Muscle of leg (tissue), 11 donors: ENCODE results near the gene TTC8. TPM values are rescaled to one million over a fixed set of nuclear protein-coding genes. Genes with fewer than 3 reads are reported as not detected.
A peak's percentile ranks its signal among the peaks of the same experiment; 100 is the strongest.
"Not testable (repeated sequence)": the region's sequence is repeated elsewhere in the genome, so short reads cannot be mapped to it uniquely, and the experiment has no call there.

Source experiments
- DNase-seq: peaks from one replicate; pipeline ENCODE4 v3.0.0; 2013
- H3K27ac ChIP-seq: one replicate; pipeline ENCODE4 v1.5.1; 2013; ENCODE audit warnings: mild to moderate bottlenecking, low read length, control low read depth
- H3K27me3 ChIP-seq: one replicate; pipeline ENCODE4 v1.6.1; 2013; ENCODE audit warnings: low read length; ENCODE audit not compliant: control insufficient read depth, insufficient read depth
- H3K36me3 ChIP-seq: one replicate; pipeline ENCODE4 v1.6.1; 2013; ENCODE audit warnings: low read length; ENCODE audit not compliant: control insufficient read depth, insufficient read depth
- H3K4me1 ChIP-seq: one replicate; pipeline ENCODE4 v1.6.1; 2013; ENCODE audit warnings: low read length; ENCODE audit not compliant: control insufficient read depth, insufficient read depth
- H3K4me3 ChIP-seq: one replicate; pipeline ENCODE4 v1.5.1; 2013; ENCODE audit warnings: low read length, control low read depth
- H3K9me3 ChIP-seq: replicated peaks from 2 replicates; pipeline ENCODE4 v1.6.1; 2013; ENCODE audit warnings: low read depth, low read length; ENCODE audit not compliant: control insufficient read depth
- WGBS: methylation state at CpG from one replicate; pipeline ENCODE4 v1.1.5; 2013; ENCODE audit warnings: missing lambda C conversion rate; ENCODE audit not compliant: insufficient coverage; 5-methylcytosine and 5-hydroxymethylcytosine counted together
- polyA plus RNA-seq, 8 donors: library from polyadenylated mRNA; unstranded; fragments of 120-200 nt; gene quantifications; one replicate each; pipeline versions ENCODE4 v1.2.1 to v1.2.3, GENCODE V29; 2013; ENCODE audit warnings: inconsistent platforms in 1 of 8, low replicate concordance in 1 of 8; ENCODE audit not compliant: insufficient read length in 8 of 8, insufficient read depth in 1 of 8
- total RNA-seq: library from RNA; stranded (reverse); fragments of 120-200 nt; gene quantifications from one replicate; pipeline ENCODE4 v1.2.4, GENCODE V29; 2013

The TTC8 gene
- total and polyA plus RNA-seq, 9 donors, result 14.4 to 19.2 (median 15.9) TPM

- not testable (repeated sequence) for H3K4me3 ChIP-seq
Observed at GRCh38 chr14:88819674-88820073, 4.8 kb upstream of the TTC8 start.

GRCh38 chr14:88821378-88821777 lies 3.1 kb upstream of the TTC8 start:
- Histone ChIP-seq H3K9me3 (no peaks in the 10 kb centered on the region), H3K4me3 (no peak overlapping the region), H3K27me3 (peaks cover 2% of the 10 kb centered on the region), H3K4me1 (peaks cover 9% of the 10 kb centered on the region), H3K27ac (no peak overlapping the region), H3K36me3 (no peaks in the 10 kb centered on the region)
- 85% methylated on average over 2 of the region's 2 CpGs for WGBS
- no peak for DNase-seq

More at GRCh38 chr14:88819674-88820073, 4.8 kb upstream of the TTC8 start:
- H3K4me1 ChIP-seq, DNase-seq, H3K27me3 ChIP-seq, H3K27ac ChIP-seq, H3K9me3 ChIP-seq, H3K36me3 ChIP-seq: not testable (repeated sequence)
- WGBS, result 92% methylated on average over 2 of the region's 3 CpGs

- no peak overlapping the region for H3K27ac ChIP-seq
- no peaks in the 10 kb centered on the region for H3K36me3 ChIP-seq
- no peaks in the 10 kb centered on the region for H3K9me3 ChIP-seq
- H3K4me1 ChIP-seq, result peaks cover 9% of the 10 kb centered on the region
- no peak for DNase-seq
- no peak overlapping the region for H3K4me3 ChIP-seq
- peaks cover 2% of the 10 kb centered on the region for H3K27me3 ChIP-seq
- WGBS, result no CpG with 5 or more reads among the region's 2 CpGs
Observed at GRCh38 chr14:88821888-88822287, 2.6 kb upstream of the TTC8 start.

GRCh38 chr14:88823968-88824313 lies 510 bp upstream of the TTC8 start:
- Histone ChIP-seq H3K4me3 (peak overlapping the region; percentile 81), H3K9me3 (no peaks in the 10 kb centered on the region), H3K36me3 (no peaks in the 10 kb centered on the region), H3K27me3 (peaks cover 2% of the 10 kb centered on the region), H3K27ac (peak overlapping the region; percentile 92), H3K4me1 (peaks cover 9% of the 10 kb centered on the region)
- 19% methylated on average over 9 of the region's 9 CpGs for WGBS
- no peak for DNase-seq

- peak; percentile 26 for DNase-seq
- WGBS, result no CpG with 5 or more reads among the region's 5 CpGs
- peak overlapping the region; percentile 81 for H3K4me3 ChIP-seq
- no peaks in the 10 kb centered on the region for H3K9me3 ChIP-seq
- H3K4me1 ChIP-seq, result peaks cover 9% of the 10 kb centered on the region
- H3K27ac ChIP-seq, result peak overlapping the region; percentile 92
- no peaks in the 10 kb centered on the region for H3K36me3 ChIP-seq
- peaks cover 2% of the 10 kb centered on the region for H3K27me3 ChIP-seq
Observed at GRCh38 chr14:88825078-88825458, 617 bp downstream of the TTC8 start.

GRCh38 chr14:88825503-88825902 lies 1.1 kb downstream of the TTC8 start:
- H3K4me3 ChIP-seq, result no peak overlapping the region
- peaks cover 2% of the 10 kb centered on the region for H3K27me3 ChIP-seq
- H3K27ac ChIP-seq, result no peak overlapping the region
- no peaks in the 10 kb centered on the region for H3K36me3 ChIP-seq
- 89% methylated on average over 7 of the region's 9 CpGs for WGBS
- H3K9me3 ChIP-seq, result no peaks in the 10 kb centered on the region
- peaks cover 9% of the 10 kb centered on the region for H3K4me1 ChIP-seq
- no peak for DNase-seq

- Histone ChIP-seq H3K27ac (no peak overlapping the region), H3K36me3 (peaks cover 2% of the 10 kb centered on the region), H3K27me3 (no peaks in the 10 kb centered on the region), H3K4me3 (no peak overlapping the region), H3K4me1 (peaks cover 7% of the 10 kb centered on the region), H3K9me3 (no peaks in the 10 kb centered on the region)
- DNase-seq, result no peak
- WGBS, result no CpG with 5 or more reads among the region's 3 CpGs
Observed at GRCh38 chr14:88829188-88829587, 4.7 kb downstream of the TTC8 start.

- H3K36me3 ChIP-seq, result peaks cover 2% of the 10 kb centered on the region
- H3K4me3 ChIP-seq, result no peak overlapping the region
- WGBS, result 60% methylated on average over 1 of the region's 4 CpGs
- DNase-seq, result no peak
- peaks cover 7% of the 10 kb centered on the region for H3K4me1 ChIP-seq
- H3K27ac ChIP-seq, result no peak overlapping the region
- H3K27me3 ChIP-seq, result no peaks in the 10 kb centered on the region
- H3K9me3 ChIP-seq, result no peaks in the 10 kb centered on the region
Observed at GRCh38 chr14:88829685-88830302, 5.3 kb downstream of the TTC8 start.

- Histone ChIP-seq H3K27me3 (no peaks in the 10 kb centered on the region), H3K36me3 (peaks cover 2% of the 10 kb centered on the region), H3K4me1 (no peaks in the 10 kb centered on the region), H3K9me3 (no peaks in the 10 kb centered on the region), H3K4me3 (no peak overlapping the region), H3K27ac (no peak overlapping the region)
- DNase-seq, result peak; percentile 28
Observed at GRCh38 chr14:88831284-88831683, 6.8 kb downstream of the TTC8 start.

- peak; percentile 53 for DNase-seq
- Histone ChIP-seq H3K27ac (peak overlapping the region; percentile 8), H3K36me3 (peaks cover 2% of the 10 kb centered on the region)
Observed at GRCh38 chr14:88834883-88835431, 10.5 kb downstream of the TTC8 start.

GRCh38 chr14:88835661-88836060 lies 11.2 kb downstream of the TTC8 start:
- Histone ChIP-seq H3K27me3 (no peaks in the 10 kb centered on the region), H3K36me3 (peaks cover 2% of the 10 kb centered on the region), H3K4me3 (no peak overlapping the region), H3K9me3 (no peaks in the 10 kb centered on the region), H3K4me1 (no peaks in the 10 kb centered on the region), H3K27ac (no peak overlapping the region)
- DNase-seq, result peak; percentile 41

More at GRCh38 chr14:88834883-88835431, 10.5 kb downstream of the TTC8 start:
- H3K4me3 ChIP-seq, result no peak overlapping the region
- H3K4me1 ChIP-seq, result no peaks in the 10 kb centered on the region
- H3K27me3 ChIP-seq, result no peaks in the 10 kb centered on the region
- H3K9me3 ChIP-seq, result no peaks in the 10 kb centered on the region
